ENCODE measurements around the gene CNPY3.

DNA sequence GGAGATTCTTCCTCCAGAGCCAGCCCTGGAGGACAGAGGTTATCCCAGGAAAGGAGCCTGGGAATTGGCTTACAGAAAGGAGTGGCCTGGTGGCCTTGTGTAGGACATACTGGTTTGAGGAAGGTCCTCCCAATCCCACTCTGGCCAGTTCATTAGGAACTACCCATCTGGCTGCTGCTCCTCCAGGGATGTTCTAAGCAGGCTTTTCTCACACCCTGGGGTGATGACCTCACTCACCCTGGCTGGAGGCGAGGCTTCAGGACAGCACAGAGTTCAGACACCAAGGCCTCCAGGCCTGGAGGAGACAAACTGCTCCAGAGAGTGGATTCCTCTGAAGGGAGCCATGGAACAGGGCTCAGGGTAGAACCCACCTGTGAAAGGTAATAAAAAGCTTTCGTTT, 40.2 kb downstream of the CNPY3 start:
- TF ChIP-seq, protein P1, sequence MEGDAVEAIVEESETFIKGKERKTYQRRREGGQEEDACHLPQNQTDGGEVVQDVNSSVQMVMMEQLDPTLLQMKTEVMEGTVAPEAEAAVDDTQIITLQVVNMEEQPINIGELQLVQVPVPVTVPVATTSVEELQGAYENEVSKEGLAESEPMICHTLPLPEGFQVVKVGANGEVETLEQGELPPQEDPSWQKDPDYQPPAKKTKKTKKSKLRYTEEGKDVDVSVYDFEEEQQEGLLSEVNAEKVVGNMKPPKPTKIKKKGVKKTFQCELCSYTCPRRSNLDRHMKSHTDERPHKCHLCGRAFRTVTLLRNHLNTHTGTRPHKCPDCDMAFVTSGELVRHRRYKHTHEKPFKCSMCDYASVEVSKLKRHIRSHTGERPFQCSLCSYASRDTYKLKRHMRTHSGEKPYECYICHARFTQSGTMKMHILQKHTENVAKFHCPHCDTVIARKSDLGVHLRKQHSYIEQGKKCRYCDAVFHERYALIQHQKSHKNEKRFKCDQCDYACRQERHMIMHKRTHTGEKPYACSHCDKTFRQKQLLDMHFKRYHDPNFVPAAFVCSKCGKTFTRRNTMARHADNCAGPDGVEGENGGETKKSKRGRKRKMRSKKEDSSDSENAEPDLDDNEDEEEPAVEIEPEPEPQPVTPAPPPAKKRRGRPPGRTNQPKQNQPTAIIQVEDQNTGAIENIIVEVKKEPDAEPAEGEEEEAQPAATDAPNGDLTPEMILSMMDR (conservative IDR thresholded peaks at IDR 0.05 in 1 of 2, IDR thresholded peaks at IDR 0.05 in 1 of 2; ENCODE audit: low read depth in 1 of 2, low read length in 2 of 2) = no peak
- TF ChIP-seq EZH2 (IDR thresholded peaks at IDR 0.05; ENCODE audit: low read length, missing control alignments) = no peak

Data from fibroblast of lung (primary cell).